IMR-90 (cell line): ENCODE measurements around the gene BPGM. TPM values are rescaled to one million over a fixed set of nuclear protein-coding genes. Genes with fewer than 3 reads are reported as not detected.
"Not testable (repeated sequence)": the region's sequence is repeated elsewhere in the genome, so short reads cannot be mapped to it uniquely, and the experiment has no call there.

Source experiments
- ATAC-seq: fragments of 200-7000 bp; cut with Tn5 transposase; 2 replicates; pipeline ENCODE4 v1.9.1; 2020; ENCODE audit warnings: low read depth, mild to moderate bottlenecking, moderate library complexity
- BruUV-seq: library from RNA; stranded (reverse); fragments of 400-500 nt; replicated peaks from 2 replicates; lab custom pipeline; 2021; lab: Mats Ljungman, UMichigan
- CTCF ChIA-PET: fragments of 300-600 bp; formaldehyde crosslinking; extraction: SDS; loops from one replicate; lab custom pipeline; 2021; ENCODE audit warnings: antibody characterized with exemption; lab: Yijun Ruan, JAX
- POLR2A ChIA-PET: fragments of 300-600 bp; sonication (Branson Sonifier 250); formaldehyde crosslinking; loops from one replicate; lab custom pipeline; 2022; ENCODE audit warnings: antibody characterized with exemption; ENCODE audit not compliant: unreplicated experiment; lab: Charles Lee
- DNase-seq: peaks from one replicate; pipeline ENCODE4 v3.0.0; 2013
- H2AFZ ChIP-seq: replicated peaks from 2 replicates; pipeline ENCODE3; 2013; ENCODE audit warnings: low read length, mild to moderate bottlenecking; ENCODE audit not compliant: poor library complexity
- H2AK5ac ChIP-seq: 2 replicates; pipeline ENCODE4 v1.6.1; 2013; ENCODE audit warnings: low read depth, low read length, inconsistent platforms
- H2AK9ac ChIP-seq: replicated peaks from 2 replicates; pipeline ENCODE3; 2013; ENCODE audit warnings: mild to moderate bottlenecking, low read depth, low read length, moderate library complexity; ENCODE audit not compliant: poor library complexity
- H2BK120ac ChIP-seq: 2 replicates; pipeline ENCODE4 v1.6.1; 2013; ENCODE audit warnings: low read depth, low read length, inconsistent platforms
- H2BK15ac ChIP-seq: 3 replicates; pipeline ENCODE4 v1.6.1; 2013; ENCODE audit warnings: low read depth, low read length, inconsistent platforms
- H2BK20ac ChIP-seq: 2 replicates; pipeline ENCODE4 v1.6.1; 2013; ENCODE audit warnings: low read depth, mild to moderate bottlenecking, inconsistent platforms, low read length, moderate library complexity
- H2BK5ac ChIP-seq: 2 replicates; pipeline ENCODE4 v1.6.1; 2013; ENCODE audit warnings: mild to moderate bottlenecking, low read depth, low read length, inconsistent platforms; ENCODE audit not compliant: poor library complexity, severe bottlenecking
- H3K14ac ChIP-seq: replicated peaks from 2 replicates; pipeline ENCODE4 v1.6.1; 2013; ENCODE audit warnings: low read depth, low read length, inconsistent platforms
- H3K18ac ChIP-seq: 2 replicates; pipeline ENCODE4 v1.6.1; 2013; ENCODE audit warnings: low read depth, low read length, control low read depth
- H3K23ac ChIP-seq: 2 replicates; pipeline ENCODE4 v1.6.1; 2013; ENCODE audit warnings: low read depth, low read length, inconsistent platforms
- H3K27ac ChIP-seq: 2 replicates; pipeline ENCODE4 v1.5.1; 2013; ENCODE audit warnings: mild to moderate bottlenecking, control low read depth, low read length; ENCODE audit not compliant: insufficient read depth
- H3K27me3 ChIP-seq: 2 replicates; pipeline ENCODE4 v1.6.1; 2013; ENCODE audit warnings: low read length; ENCODE audit not compliant: control insufficient read depth, insufficient read depth
- H3K36me3 ChIP-seq: 2 replicates; pipeline ENCODE4 v1.6.1; 2013; ENCODE audit warnings: low read length, mixed read lengths; ENCODE audit not compliant: control insufficient read depth, insufficient read depth
- H3K4ac ChIP-seq: 2 replicates; pipeline ENCODE4 v1.6.1; 2013; ENCODE audit warnings: low read depth, low read length, inconsistent platforms
- H3K4me1 ChIP-seq: 2 replicates; pipeline ENCODE4 v1.6.1; 2013; ENCODE audit warnings: low read length, mixed read lengths; ENCODE audit not compliant: control insufficient read depth, insufficient read depth
- H3K4me2 ChIP-seq: 2 replicates; pipeline ENCODE4 v1.6.1; 2013; ENCODE audit warnings: low read depth, mild to moderate bottlenecking, control low read depth, low read length, moderate library complexity
- H3K4me3 ChIP-seq: 2 replicates; pipeline ENCODE4 v1.5.1; 2013; ENCODE audit warnings: low read depth, mild to moderate bottlenecking, control low read depth, low read length, moderate library complexity; ENCODE audit not compliant: insufficient read depth
- H3K56ac ChIP-seq: 2 replicates; pipeline ENCODE4 v1.6.1; 2013; ENCODE audit warnings: low read length, inconsistent platforms; ENCODE audit not compliant: insufficient read depth; ENCODE audit errors: extremely low read depth
- H3K79me1 ChIP-seq, 2 experiments: 2 replicates each; pipeline ENCODE4 v1.6.1; 2013; ENCODE audit warnings: low read length in 2 of 2, inconsistent platforms in 1 of 2, low read depth in 1 of 2
- H3K9ac ChIP-seq: 2 replicates; pipeline ENCODE4 v1.6.1; 2013; ENCODE audit warnings: low read depth, low read length, control low read depth
- H3K9me1 ChIP-seq: 2 replicates; pipeline ENCODE4 v1.6.1; 2013; ENCODE audit warnings: low read length, inconsistent platforms; ENCODE audit not compliant: insufficient read depth
- H3K9me3 ChIP-seq: 2 replicates; pipeline ENCODE4 v1.6.1; 2013; ENCODE audit warnings: low read length; ENCODE audit not compliant: control insufficient read depth, insufficient read depth
- H4K20me1 ChIP-seq: 2 replicates; pipeline ENCODE4 v1.6.1; 2013; ENCODE audit warnings: low read length, inconsistent platforms; ENCODE audit not compliant: insufficient read depth
- H4K5ac ChIP-seq: 2 replicates; pipeline ENCODE4 v1.6.1; 2013; ENCODE audit warnings: mild to moderate bottlenecking, low read depth, low read length, control low read depth
- H4K8ac ChIP-seq, 2 experiments: 2 replicates each; pipeline ENCODE4 v1.6.1; 2013; ENCODE audit warnings: low read depth in 2 of 2, low read length in 2 of 2, control low read depth in 1 of 2, inconsistent platforms in 1 of 2
- H4K91ac ChIP-seq: 2 replicates; pipeline ENCODE4 v1.6.1; 2013; ENCODE audit warnings: low read depth, low read length, inconsistent platforms; ENCODE audit not compliant: insufficient read depth
- ELK1 ChIP-seq: fragments of 150-350 bp; IDR thresholded peaks from 2 replicates; pipeline ENCODE4 v1.6.1; 2016; ENCODE audit warnings: low read depth, mild to moderate bottlenecking, low read length, moderate library complexity, borderline replicate concordance
- MAZ ChIP-seq: IDR thresholded peaks from 2 replicates; pipeline ENCODE4 v1.6.1; 2012; ENCODE audit warnings: low read depth, mild to moderate bottlenecking, low read length, improper control_type of control experiment, moderate library complexity, borderline replicate concordance
- RFX5 ChIP-seq: IDR thresholded peaks from 2 replicates; pipeline ENCODE4 v1.8.0; 2012; ENCODE audit warnings: low read depth, mild to moderate bottlenecking, low read length, moderate library complexity
- WGBS, 2 experiments: methylation state at CpG; one replicate each; pipeline versions ENCODE4 v1.1.5 to v1.1.7; 2013; ENCODE audit warnings: missing lambda C conversion rate in 2 of 2; ENCODE audit not compliant: insufficient read length in 1 of 2; ENCODE audit errors: extremely low coverage in 2 of 2; 5-methylcytosine and 5-hydroxymethylcytosine counted together
- dilution Hi-C: fragments of 300-500 bp; cut with HindIII; formaldehyde crosslinking; loops from one replicate; pipeline ENCODE4 v1.14.3; 2018; ENCODE audit warnings: low sequenced_read_pairs; ENCODE audit not compliant: unreplicated experiment
- in situ Hi-C: fragments of 300-500 bp; cut with MboI; formaldehyde crosslinking; loops from 3 replicates; pipeline ENCODE4 v1.14.3; 2019; ENCODE audit warnings: low sequenced_read_pairs, inconsistent platforms, mixed read lengths
- intact Hi-C: fragments of 100-400 bp; cut with micrococcal nuclease; formaldehyde crosslinking; loops from 2 replicates; pipeline ENCODE4 v1.10.0; 2022
- polyA plus RNA-seq, 3 experiments: library from polyadenylated mRNA; depleted of rRNA; stranded (reverse); fragments of >200 nt; gene quantifications; 2 replicates each; pipeline ENCODE4 v1.2.3, GENCODE V29; 2012; ENCODE audit warnings: low replicate concordance in 1 of 3
- total RNA-seq: library from RNA; depleted of rRNA; stranded (reverse); fragments of >200 nt; gene quantifications from 2 replicates; pipeline ENCODE4 v1.2.3, GENCODE V29; 2012

The BPGM gene
- total and polyA plus RNA-seq, 2 of the 4 experiments (the other 2 are of a cell fraction) = 18.8 to 20.0 TPM

GRCh38 chr7:134640842-134641715, 5.6 kb upstream of the BPGM start:
- Histone ChIP-seq H3K9me3 (no peaks in the 10 kb centered on the region), H3K56ac (no peak overlapping the region), H3K4ac (no peak overlapping the region; the same call in 1 of the 2 replicates), H4K8ac (no peak overlapping the region), H2BK15ac (peak overlapping the region; percentile 15; the same call in 1 of the 3 replicates), H2AK9ac (no peak overlapping the region), H4K5ac (no peak overlapping the region), H4K20me1 (no peaks in the 10 kb centered on the region), H2BK20ac (0 out of 2 replicates have a peak overlapping the region, but pooled peaks have one; percentile 36), H3K4me2 (no peak overlapping the region), H4K91ac (no peak overlapping the region; the same call in 1 of the 2 replicates), H3K27me3 (no peaks in the 10 kb centered on the region), H2AK5ac (no peak overlapping the region), H3K27ac (no peak overlapping the region), H2BK5ac (no peak overlapping the region), H2BK120ac (0 out of 2 replicates have a peak overlapping the region, but pooled peaks have one; percentile 17), H3K14ac (no peak overlapping the region), H3K23ac (no peak overlapping the region), H3K36me3 (no peaks in the 10 kb centered on the region), H3K9me1 (peaks cover 10% of the 10 kb centered on the region; the same call in 1 of the 2 replicates), H3K79me1 (peaks cover 6 to 11% of the 10 kb centered on the region in 2 experiments), H3K18ac (no peak overlapping the region), H2AFZ (no peak overlapping the region), H3K4me3 (no peak overlapping the region), H3K9ac (no peak overlapping the region), H3K4me1 (peaks cover 8% of the 10 kb centered on the region)
- in situ Hi-C loops (no loop called here), intact Hi-C loops (no loop called here), dilution Hi-C loops (no loop called here)
- ATAC-seq = 0 out of 2 replicates have a peak, but pooled peaks have one; percentile 5
- no TSS peak for BruUV-seq
- DNase-seq = peak; percentile 47
- ChIA-PET POLR2A (no interaction called here), CTCF (no interaction called here)
- no CpG with 5 or more reads among the region's 3 CpGs for WGBS, 2 experiments
- TF ChIP-seq RFX5 (no peak), MAZ (no peak), ELK1 (no peak)

GRCh38 chr7:134641981-134642380, 4.7 kb upstream of the BPGM start:
- ATAC-seq, H4K20me1 ChIP-seq, DNase-seq, H3K14ac ChIP-seq, dilution Hi-C loops, H3K9me3 ChIP-seq, H4K8ac ChIP-seq, intact Hi-C loops, H3K4me1 ChIP-seq, H3K18ac ChIP-seq, H3K4me2 ChIP-seq, BruUV-seq, H2AK9ac ChIP-seq, H3K36me3 ChIP-seq, CTCF ChIA-PET, H3K4me3 ChIP-seq, H3K56ac ChIP-seq, H3K27ac ChIP-seq, H3K4ac ChIP-seq, H3K9me1 ChIP-seq, H3K27me3 ChIP-seq, H3K9ac ChIP-seq, H3K23ac ChIP-seq, in situ Hi-C loops, H4K91ac ChIP-seq, H2AK5ac ChIP-seq, POLR2A ChIA-PET, H2BK15ac ChIP-seq, H2BK120ac ChIP-seq, H2BK20ac ChIP-seq, H2BK5ac ChIP-seq, H4K5ac ChIP-seq, H2AFZ ChIP-seq: not testable (repeated sequence)
- no CpG with 5 or more reads among the region's 4 CpGs for WGBS, 2 experiments
- H3K79me1 ChIP-seq = peaks cover 6 to 16% of the 10 kb centered on the region in 2 experiments
